CD4-positive, alpha-beta T cell treated with Interleukin-1 beta for 1 hour (primary cell): Measurements from ENCODE around the gene POLL.
"Not testable (repeated sequence)": the region's sequence is repeated elsewhere in the genome, so short reads cannot be mapped to it uniquely, and the experiment has no call there.

Experiments
- DNase-seq, 2 donors: peaks; one replicate each; pipeline ENCODE4 v3.0.0-alpha.2; 2020 to 2022

Gene POLL

GRCh38 chr10:101611096-101611905 lies 23.2 kb upstream of the POLL start:
- DNase-seq = no peak

GRCh38 chr10:101609481-101609880 lies 21.4 kb upstream of the POLL start:
- no peak for DNase-seq

GRCh38 chr10:101607124-101607523 lies 19.1 kb upstream of the POLL start:
- no peak for DNase-seq

DNA sequence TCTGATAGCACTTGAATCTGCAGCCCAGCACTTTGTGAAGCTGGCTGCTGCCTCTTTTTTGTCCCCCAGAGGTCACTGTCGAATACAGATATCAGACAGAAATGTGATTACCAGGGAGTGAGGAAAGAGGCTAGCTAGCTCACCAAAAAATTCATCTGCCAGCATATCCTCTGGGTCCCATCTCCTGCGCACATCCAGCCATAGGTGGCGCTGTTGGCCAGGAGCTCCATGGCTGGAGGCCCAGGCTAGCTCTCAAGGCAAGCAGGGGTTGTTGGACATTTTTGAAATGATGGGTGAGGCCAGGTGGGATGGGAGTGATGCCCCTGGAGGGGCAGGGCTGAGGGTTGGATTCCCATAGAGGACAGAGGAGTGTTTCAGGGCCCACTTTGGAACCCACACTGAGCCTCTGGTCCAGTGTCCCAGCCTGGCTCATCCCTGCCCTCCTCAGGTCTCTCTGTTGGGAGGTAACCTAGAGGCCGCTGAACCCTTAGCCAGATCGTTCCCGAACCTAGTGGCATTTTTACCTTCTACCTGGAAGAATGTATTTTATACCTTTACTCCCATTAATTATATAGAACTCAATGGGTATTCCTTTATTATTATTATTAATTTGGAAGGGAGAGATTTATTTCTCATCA lies 14.8 kb upstream of the POLL start:
- DNase-seq = peak; percentile 47 to 52

- DNase-seq = no peak
Observed at GRCh38 chr10:101601541-101601940, 13.5 kb upstream of the POLL start.

GRCh38 chr10:101597091-101597900 lies 9.2 kb upstream of the POLL start:
- DNase-seq = no peak

- DNase-seq = no peak
Observed at GRCh38 chr10:101595591-101596433, 7.8 kb upstream of the POLL start.

DNA sequence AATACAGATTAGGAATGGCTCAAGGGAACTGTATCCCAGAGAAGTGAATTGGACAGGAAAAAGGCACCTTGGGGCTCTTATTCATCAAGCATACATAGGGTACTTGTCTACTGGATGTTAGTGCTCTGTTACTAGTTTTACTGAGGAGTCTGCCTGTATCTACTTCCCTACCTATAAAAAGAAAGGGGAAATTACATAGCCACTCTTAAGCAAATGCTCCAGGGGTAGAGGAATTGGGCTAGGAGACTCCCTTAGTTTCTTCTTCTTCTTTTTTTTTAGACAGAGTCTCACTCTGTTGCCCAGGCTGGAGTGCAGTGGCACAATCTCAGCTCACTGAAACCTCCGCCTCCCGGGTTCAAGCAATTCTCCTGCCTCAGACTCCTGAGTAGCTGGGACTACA lies 5.3 kb upstream of the POLL start:
- not testable (repeated sequence) for DNase-seq

- no peak for DNase-seq
Observed at GRCh38 chr10:101588879-101589278, 822 bp upstream of the POLL start.

DNA sequence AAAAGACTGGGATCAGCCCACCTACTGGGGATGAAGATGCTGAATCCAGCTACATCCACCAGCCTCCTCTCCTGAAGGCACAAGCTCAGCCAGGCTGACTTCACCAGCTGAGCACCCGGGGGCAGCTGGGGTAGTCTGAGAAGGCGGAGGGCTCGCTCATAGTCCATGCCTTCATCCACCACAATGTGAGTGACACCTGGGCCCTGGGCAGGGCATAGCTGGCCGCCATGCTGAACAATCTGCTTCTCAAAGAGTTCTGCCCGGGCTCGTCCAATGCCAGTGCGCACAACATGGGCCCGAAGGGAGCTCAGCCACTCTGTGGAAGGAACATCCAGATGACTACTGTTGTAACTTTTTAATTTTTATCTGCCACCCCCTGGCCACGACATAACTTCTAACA lies 2.2 kb downstream of the POLL start:
- DNase-seq = no peak

DNA sequence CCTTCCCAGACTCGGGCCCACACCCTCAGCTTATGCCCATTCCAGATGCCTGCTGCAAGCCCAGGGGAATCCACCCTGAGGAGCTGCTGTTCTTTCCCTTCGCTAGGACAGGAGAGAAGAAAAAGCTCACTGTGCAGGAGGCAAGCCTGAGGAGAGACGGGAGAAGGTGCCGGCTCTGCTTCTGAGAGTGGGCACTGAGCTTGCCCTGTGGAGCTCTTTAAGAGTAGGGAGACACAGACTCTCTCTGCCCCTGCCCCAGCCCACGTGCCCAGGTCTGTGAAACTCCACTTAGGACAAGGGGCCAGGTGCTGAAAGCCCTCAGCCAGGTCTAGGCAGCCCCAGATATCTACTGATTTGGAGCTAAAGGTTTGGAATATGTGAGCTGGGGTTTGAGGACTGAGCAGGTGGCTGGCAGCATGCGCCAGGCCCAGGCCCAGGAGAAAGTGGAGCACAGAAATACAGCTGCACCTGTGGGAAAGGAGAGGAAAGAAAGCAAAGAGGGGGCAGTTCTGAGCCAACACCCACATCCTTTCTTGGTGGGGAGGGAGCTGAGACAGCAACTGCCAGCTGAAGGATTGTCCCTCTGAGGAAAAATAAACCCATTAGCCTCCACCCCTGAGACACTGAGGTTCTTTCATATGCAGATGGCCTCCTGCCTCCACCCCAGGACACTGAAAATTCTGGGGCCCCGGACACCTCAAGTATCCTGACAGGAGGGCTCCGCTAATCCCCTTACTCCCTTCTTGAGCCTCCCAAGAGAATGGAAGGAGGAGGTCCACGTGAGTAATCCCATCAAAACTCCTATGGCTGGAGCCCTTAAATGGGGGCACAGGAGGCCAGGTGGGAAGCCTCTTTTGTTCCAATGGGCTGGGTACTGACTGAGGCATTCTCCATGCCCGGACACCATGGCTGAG lies 7.3 kb downstream of the POLL start:
- DNase-seq = no peak

GRCh38 chr10:101579516-101579870 lies 8.6 kb downstream of the POLL start:
- no peak for DNase-seq

DNA sequence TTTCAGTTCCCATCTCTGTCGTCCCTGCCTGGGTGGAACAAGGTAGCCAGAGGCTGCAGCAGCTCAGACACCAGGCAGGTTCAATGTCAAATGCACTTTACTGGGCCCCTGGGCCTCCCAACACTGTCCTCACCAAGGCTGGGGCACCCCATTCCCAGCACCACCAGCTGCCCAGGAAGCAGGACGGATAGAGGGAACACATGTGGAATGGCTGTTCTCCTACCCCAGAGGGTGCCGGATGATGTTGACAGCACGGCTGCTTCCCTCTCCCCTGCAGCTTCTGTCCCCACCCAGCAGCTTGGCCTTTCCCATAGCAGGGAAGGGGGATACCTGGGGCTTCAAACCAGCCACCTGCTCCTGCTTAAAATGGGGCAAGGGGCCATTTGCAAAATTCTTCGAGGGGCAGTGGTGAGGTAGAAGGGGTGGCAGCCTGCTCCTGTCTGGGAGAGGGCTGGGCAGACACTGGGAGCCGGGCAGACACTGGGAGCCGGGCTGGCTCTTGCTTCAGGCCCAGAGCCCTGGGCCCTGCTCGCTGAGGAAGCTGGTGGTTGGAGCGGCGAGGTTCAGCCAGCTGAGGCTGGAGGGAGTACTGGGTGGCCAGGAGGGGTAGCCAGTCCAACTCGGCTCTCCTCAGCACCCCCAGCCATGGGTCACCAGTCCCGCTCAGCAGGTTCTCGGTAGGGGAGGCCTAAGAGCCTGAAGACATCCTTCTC lies 9.1 kb downstream of the POLL start:
- DNase-seq = no peak

GRCh38 chr10:101578192-101578591 lies 9.9 kb downstream of the POLL start:
- no peak for DNase-seq

- DNase-seq = no peak
Observed at GRCh38 chr10:101577121-101577871, 10.8 kb downstream of the POLL start.

DNA sequence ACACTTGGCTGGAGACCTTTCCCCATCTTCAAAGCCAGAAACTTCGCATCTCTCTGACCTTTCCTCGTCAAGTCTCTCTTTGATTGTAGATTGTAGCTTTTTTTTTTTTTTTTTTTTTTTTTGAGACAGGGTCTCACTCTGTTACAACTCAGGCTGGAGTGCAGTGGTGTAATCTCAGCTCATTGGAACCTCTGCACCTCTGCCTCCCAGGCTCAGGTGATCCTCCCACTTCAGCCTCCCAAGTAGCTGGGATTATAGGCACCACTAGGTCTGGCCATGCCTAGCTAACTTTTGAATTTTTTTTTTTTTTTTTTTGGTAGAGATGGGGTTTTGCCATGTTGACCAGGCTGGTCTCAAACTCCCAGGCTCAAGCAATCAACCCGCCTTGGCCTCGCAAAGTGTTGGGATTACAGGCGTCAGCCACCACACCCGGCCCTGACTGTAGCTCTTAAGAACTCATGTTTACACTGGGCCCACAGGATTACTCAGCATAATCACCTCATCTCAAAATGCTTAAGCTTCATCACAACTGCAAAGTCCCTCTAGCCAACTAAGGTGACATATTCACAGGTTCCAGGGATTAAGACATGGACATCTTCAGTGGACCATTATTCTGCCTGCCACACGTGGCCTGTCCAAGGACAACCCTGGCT lies 11.7 kb downstream of the POLL start:
- DNase-seq = no peak

GRCh38 chr10:101575580-101576210 lies 12.4 kb downstream of the POLL start:
- DNase-seq = no peak

DNA sequence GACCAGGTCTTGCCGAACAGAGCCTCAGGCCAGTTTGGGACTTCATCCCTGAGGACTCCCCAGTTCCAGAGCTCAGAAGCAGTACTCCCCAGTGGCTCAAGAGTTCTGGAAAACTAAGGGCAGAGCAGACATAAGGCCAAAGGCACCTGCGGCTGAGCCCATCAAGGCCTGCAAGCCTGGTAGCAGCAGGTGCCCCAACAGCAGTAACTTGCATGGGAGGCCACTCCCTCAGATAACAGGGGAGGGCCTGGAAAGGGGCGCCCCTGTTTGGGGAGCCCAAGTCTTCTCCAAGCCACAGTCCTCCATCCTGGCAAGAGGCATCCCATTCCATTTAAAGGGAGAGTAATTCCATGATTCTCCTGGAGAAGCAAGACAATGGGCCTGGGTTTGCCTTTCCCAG lies 13.0 kb downstream of the POLL start:
- DNase-seq = no peak
